ENCODE measurements around the gene PLA2G5. TPM values are rescaled to one million over a fixed set of nuclear protein-coding genes. Genes with fewer than 3 reads are reported as not detected.

PLA2G5 gene
- total and polyA plus RNA-seq, 2 of the 8 experiments (the other 6 are each of a cell fraction or from before 2014, with no cell fraction given) = 0.05 TPM; not detected in 1

Other genes starting within 250 kb of the PLA2G5 start
- gene OTUD3, start 187.8 kb upstream of the PLA2G5 start, total RNA-seq (2021; fragmentation: NEBNext Ultra II Directional; extraction: Animal tissue kit (Norgen Biotek cat#: 25700)) = 11.9 and 12.7 TPM in 2 replicates
- 4.6 and 6.3 TPM in 2 replicates for gene OTUD3, start 187.8 kb upstream of the PLA2G5 start, polyA plus RNA-seq (2011; rRNA removed)
- gene PLA2G2E, start 146.6 kb upstream of the PLA2G5 start, total RNA-seq (2021; fragmentation: NEBNext Ultra II Directional; extraction: Animal tissue kit (Norgen Biotek cat#: 25700)) = not detected in 2 replicates
- gene PLA2G2E, start 146.6 kb upstream of the PLA2G5 start, polyA plus RNA-seq (2011; rRNA removed) = not detected in 2 replicates
- gene PLA2G2A, start 90.6 kb upstream of the PLA2G5 start, total RNA-seq (2021; fragmentation: NEBNext Ultra II Directional; extraction: Animal tissue kit (Norgen Biotek cat#: 25700)) = 0.69 and 1.0 TPM in 2 replicates
- gene PLA2G2A, start 90.6 kb upstream of the PLA2G5 start, polyA plus RNA-seq (2011; rRNA removed) = 2.1 and 3.7 TPM in 2 replicates
- gene PLA2G2D, start 49.3 kb downstream of the PLA2G5 start, total RNA-seq (2021; fragmentation: NEBNext Ultra II Directional; extraction: Animal tissue kit (Norgen Biotek cat#: 25700)) = not detected in 2 replicates
- gene PLA2G2D, start 49.3 kb downstream of the PLA2G5 start, polyA plus RNA-seq (2011; rRNA removed) = not detected in 2 replicates
- gene PLA2G2F, start 69.1 kb downstream of the PLA2G5 start, total RNA-seq (2021; fragmentation: NEBNext Ultra II Directional; extraction: Animal tissue kit (Norgen Biotek cat#: 25700)) = not detected in 2 replicates
- not detected in 2 replicates for gene PLA2G2F, start 69.1 kb downstream of the PLA2G5 start, polyA plus RNA-seq (2011; rRNA removed)
- 0.43 and 0.44 TPM in 2 replicates for gene UBXN10, start 115.9 kb downstream of the PLA2G5 start, total RNA-seq (2021; fragmentation: NEBNext Ultra II Directional; extraction: Animal tissue kit (Norgen Biotek cat#: 25700))
- 0.50 and 0.68 TPM in 2 replicates for gene UBXN10, start 115.9 kb downstream of the PLA2G5 start, polyA plus RNA-seq (2011; rRNA removed)
- not detected in 2 replicates for gene PLA2G2C, start 116.3 kb downstream of the PLA2G5 start, total RNA-seq (2021; fragmentation: NEBNext Ultra II Directional; extraction: Animal tissue kit (Norgen Biotek cat#: 25700))
- gene PLA2G2C, start 116.3 kb downstream of the PLA2G5 start, polyA plus RNA-seq (2011; rRNA removed) = not detected in 2 replicates
- 0.78 and 2.3 TPM in 2 replicates for gene VWA5B1, start 220.7 kb downstream of the PLA2G5 start, total RNA-seq (2021; fragmentation: NEBNext Ultra II Directional; extraction: Animal tissue kit (Norgen Biotek cat#: 25700))
- 0.54 and 1.3 TPM in 2 replicates for gene VWA5B1, start 220.7 kb downstream of the PLA2G5 start, polyA plus RNA-seq (2011; rRNA removed)